Measurements from ENCODE around the gene OCA2. TPM values are rescaled to one million over a fixed set of nuclear protein-coding genes. Genes with fewer than 3 reads are reported as not detected.
"Not testable (repeated sequence)": the region's sequence is repeated elsewhere in the genome, so short reads cannot be mapped to it uniquely, and the experiment has no call there.

The OCA2 gene
- polyA plus RNA-seq, 1 donor (not counting 4 experiments of a cell fraction or from before 2014, with no cell fraction given) = 0.05 TPM

DNA sequence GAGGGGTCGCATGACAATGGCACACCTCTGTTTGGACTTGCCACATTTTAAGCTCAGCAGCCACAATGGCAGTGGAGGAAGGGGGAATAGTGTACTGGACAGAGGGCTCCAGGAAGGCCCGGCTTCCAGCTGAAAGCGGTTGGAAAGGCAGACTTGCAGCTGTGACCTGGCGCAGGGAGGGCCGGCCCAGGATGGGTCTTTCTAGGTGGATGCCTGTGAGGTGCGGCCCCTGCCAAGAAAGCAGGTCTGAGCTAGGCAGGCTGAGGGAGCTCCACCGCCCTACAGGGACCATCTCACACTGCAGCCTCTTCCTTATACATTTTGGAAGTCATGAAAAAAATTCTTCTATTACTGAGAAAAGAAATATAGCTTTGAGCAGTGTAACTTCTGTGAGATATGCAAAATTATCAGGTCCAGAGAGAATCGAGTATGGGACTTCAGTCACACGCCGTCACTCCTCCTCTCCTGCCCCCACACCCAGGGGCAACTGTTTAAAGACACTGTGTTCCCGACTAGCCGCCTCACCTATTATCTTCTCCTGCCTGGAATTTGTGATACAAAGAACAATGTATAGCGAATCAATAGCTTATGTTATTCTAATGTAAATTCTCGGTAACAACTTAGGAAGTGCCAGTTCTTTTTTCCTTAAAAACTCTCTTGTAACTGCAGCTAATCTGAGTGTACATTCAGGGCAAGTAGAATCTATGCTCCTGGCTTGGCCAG, 331.0 kb downstream of the OCA2 start:
- H4K20me1 ChIP-seq (ENCODE audit: control insufficient read depth, extremely low read depth, insufficient read depth, low read length) = no peaks in the 10 kb centered on the region
- H3K36me3 ChIP-seq (ENCODE audit: control insufficient read depth in 2 of 2, extremely low read depth in 1 of 2, insufficient read depth in 2 of 2, low read length in 2 of 2) = no peaks in the 10 kb centered on the region
- no peak overlapping the region for H3K9ac ChIP-seq (ENCODE audit: control insufficient read depth, extremely low read depth, insufficient read depth, low read length)
- H2AFZ ChIP-seq (ENCODE audit: control insufficient read depth, low read length) = no peak overlapping the region
- peaks cover 2% of the 10 kb centered on the region for H3K9me3 ChIP-seq (ENCODE audit: control insufficient read depth, low read depth, low read length)
- no peak overlapping the region for H3K4me3 ChIP-seq (ENCODE audit: control insufficient read depth in 2 of 3, extremely low read depth in 1 of 3, insufficient read depth in 2 of 3, low read depth in 1 of 3, low read length in 3 of 3)
- dilution Hi-C loops (cut with MboI; ENCODE audit: extremely low pct_ligation_motif_present, low sequenced_read_pairs) = no loop called here
- H3K4me2 ChIP-seq (ENCODE audit: control insufficient read depth, extremely low read depth, insufficient read depth, low read depth, low read length) = no peak overlapping the region
- no peaks in the 10 kb centered on the region for H3K79me2 ChIP-seq (ENCODE audit: control insufficient read depth, insufficient read depth, low read length)
- H3K27ac ChIP-seq (ENCODE audit: control insufficient read depth, insufficient read depth, low read length) = no peak overlapping the region
- H3K27me3 ChIP-seq (ENCODE audit: control insufficient read depth, extremely low read depth, insufficient read depth, low read length) = no peaks in the 10 kb centered on the region
- no peaks in the 10 kb centered on the region for H3K9me1 ChIP-seq (ENCODE audit: control insufficient read depth, extremely low read depth, insufficient read depth, low read length)
- FAIRE-seq = no peak
- no peak for DNase-seq (ENCODE audit: low read depth, low spot score)
- H3K4me1 ChIP-seq (ENCODE audit: control insufficient read depth, extremely low read depth, insufficient read depth, low read length) = no peaks in the 10 kb centered on the region
- TF ChIP-seq, protein P1, sequence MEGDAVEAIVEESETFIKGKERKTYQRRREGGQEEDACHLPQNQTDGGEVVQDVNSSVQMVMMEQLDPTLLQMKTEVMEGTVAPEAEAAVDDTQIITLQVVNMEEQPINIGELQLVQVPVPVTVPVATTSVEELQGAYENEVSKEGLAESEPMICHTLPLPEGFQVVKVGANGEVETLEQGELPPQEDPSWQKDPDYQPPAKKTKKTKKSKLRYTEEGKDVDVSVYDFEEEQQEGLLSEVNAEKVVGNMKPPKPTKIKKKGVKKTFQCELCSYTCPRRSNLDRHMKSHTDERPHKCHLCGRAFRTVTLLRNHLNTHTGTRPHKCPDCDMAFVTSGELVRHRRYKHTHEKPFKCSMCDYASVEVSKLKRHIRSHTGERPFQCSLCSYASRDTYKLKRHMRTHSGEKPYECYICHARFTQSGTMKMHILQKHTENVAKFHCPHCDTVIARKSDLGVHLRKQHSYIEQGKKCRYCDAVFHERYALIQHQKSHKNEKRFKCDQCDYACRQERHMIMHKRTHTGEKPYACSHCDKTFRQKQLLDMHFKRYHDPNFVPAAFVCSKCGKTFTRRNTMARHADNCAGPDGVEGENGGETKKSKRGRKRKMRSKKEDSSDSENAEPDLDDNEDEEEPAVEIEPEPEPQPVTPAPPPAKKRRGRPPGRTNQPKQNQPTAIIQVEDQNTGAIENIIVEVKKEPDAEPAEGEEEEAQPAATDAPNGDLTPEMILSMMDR (optimal IDR thresholded peaks at IDR 0.05 in 1 of 3, IDR thresholded peaks at IDR 0.05 in 1 of 3, conservative IDR thresholded peaks at IDR 0.05 in 1 of 3; ENCODE audit: extremely low read depth in 1 of 3, insufficient read depth in 2 of 3, low read length in 3 of 3) = no peak
- TF ChIP-seq EZH2 (IDR thresholded peaks at IDR 0.05; ENCODE audit: low read length) = no peak

- H3K4me3 ChIP-seq (ENCODE audit: control insufficient read depth in 2 of 3, extremely low read depth in 1 of 3, insufficient read depth in 2 of 3, low read depth in 1 of 3, low read length in 3 of 3); H3K36me3 ChIP-seq (ENCODE audit: control insufficient read depth in 2 of 2, extremely low read depth in 1 of 2, insufficient read depth in 2 of 2, low read length in 2 of 2); H4K20me1 ChIP-seq (ENCODE audit: control insufficient read depth, extremely low read depth, insufficient read depth, low read length); H3K27ac ChIP-seq (ENCODE audit: control insufficient read depth, insufficient read depth, low read length); H3K4me2 ChIP-seq (ENCODE audit: control insufficient read depth, extremely low read depth, insufficient read depth, low read depth, low read length); H3K4me1 ChIP-seq (ENCODE audit: control insufficient read depth, extremely low read depth, insufficient read depth, low read length); H3K9me1 ChIP-seq (ENCODE audit: control insufficient read depth, extremely low read depth, insufficient read depth, low read length); H3K27me3 ChIP-seq (ENCODE audit: control insufficient read depth, extremely low read depth, insufficient read depth, low read length); DNase-seq (ENCODE audit: low read depth, low spot score); dilution Hi-C loops (cut with MboI; ENCODE audit: extremely low pct_ligation_motif_present, low sequenced_read_pairs); FAIRE-seq; H3K79me2 ChIP-seq (ENCODE audit: control insufficient read depth, insufficient read depth, low read length); H3K9me3 ChIP-seq (ENCODE audit: control insufficient read depth, low read depth, low read length); H2AFZ ChIP-seq (ENCODE audit: control insufficient read depth, low read length); H3K9ac ChIP-seq (ENCODE audit: control insufficient read depth, extremely low read depth, insufficient read depth, low read length): not testable (repeated sequence)
These were observed 331.7 kb downstream of the OCA2 start for GRCh38 chr15:27767430-27767829.

GRCh38 chr15:27764339-27764738, 334.8 kb downstream of the OCA2 start:
- Histone ChIP-seq H3K9me1 (ENCODE audit: control insufficient read depth, extremely low read depth, insufficient read depth, low read length) (no peaks in the 10 kb centered on the region), H3K4me1 (ENCODE audit: control insufficient read depth, extremely low read depth, insufficient read depth, low read length) (no peaks in the 10 kb centered on the region), H3K27ac (ENCODE audit: control insufficient read depth, insufficient read depth, low read length) (no peak overlapping the region), H3K9ac (ENCODE audit: control insufficient read depth, extremely low read depth, insufficient read depth, low read length) (no peak overlapping the region), H2AFZ (ENCODE audit: control insufficient read depth, low read length) (no peak overlapping the region), H3K4me2 (ENCODE audit: control insufficient read depth, extremely low read depth, insufficient read depth, low read depth, low read length) (no peak overlapping the region), H3K4me3 (ENCODE audit: control insufficient read depth in 2 of 3, extremely low read depth in 1 of 3, insufficient read depth in 2 of 3, low read depth in 1 of 3, low read length in 3 of 3) (no peak overlapping the region), H3K36me3 (ENCODE audit: control insufficient read depth in 2 of 2, extremely low read depth in 1 of 2, insufficient read depth in 2 of 2, low read length in 2 of 2) (no peaks in the 10 kb centered on the region), H3K79me2 (ENCODE audit: control insufficient read depth, insufficient read depth, low read length) (no peaks in the 10 kb centered on the region), H4K20me1 (ENCODE audit: control insufficient read depth, extremely low read depth, insufficient read depth, low read length) (no peaks in the 10 kb centered on the region), H3K27me3 (ENCODE audit: control insufficient read depth, extremely low read depth, insufficient read depth, low read length) (no peaks in the 10 kb centered on the region), H3K9me3 (ENCODE audit: control insufficient read depth, low read depth, low read length) (peaks cover 2% of the 10 kb centered on the region)
- dilution Hi-C loops (cut with MboI; ENCODE audit: extremely low pct_ligation_motif_present, low sequenced_read_pairs) = no loop called here
- no peak for TF ChIP-seq EZH2 (IDR thresholded peaks at IDR 0.05; ENCODE audit: low read length)
- TF ChIP-seq, protein P1 (optimal IDR thresholded peaks at IDR 0.05 in 1 of 3, IDR thresholded peaks at IDR 0.05 in 1 of 3, conservative IDR thresholded peaks at IDR 0.05 in 1 of 3; ENCODE audit: extremely low read depth in 1 of 3, insufficient read depth in 2 of 3, low read length in 3 of 3) = no peak
- FAIRE-seq (no peak), DNase-seq (ENCODE audit: low read depth, low spot score) (no peak)
